Neural cell (in vitro differentiated cells): ENCODE measurements around the gene PIK3R4. TPM values are rescaled to one million over a fixed set of nuclear protein-coding genes. Genes with fewer than 3 reads are reported as not detected.

Source experiments
- H2AFZ ChIP-seq: fragments of 200-600, 300-800 bp; sonication (generic), shearing (Covaris generic); 2 replicates; pipeline ENCODE4 v1.6.0; 2014; ENCODE audit warnings: low read depth, mild to moderate bottlenecking, antibody characterized with exemption, low read length, moderate library complexity
- H3F3A ChIP-seq: fragments of 200-600 bp; shearing (Covaris generic); 2 replicates; pipeline ENCODE4 v1.6.1; 2016; ENCODE audit warnings: mild to moderate bottlenecking, moderate library complexity, mixed read lengths, antibody characterized with exemption, low read length; ENCODE audit not compliant: insufficient read depth, poor library complexity, severe bottlenecking
- H3K27ac ChIP-seq: fragments of 200-600, 300-800 bp; sonication (generic), shearing (Covaris generic); 2 replicates; pipeline ENCODE4 v1.5.1; 2014; ENCODE audit warnings: mild to moderate bottlenecking, low read length, moderate library complexity
- H3K27me3 ChIP-seq: fragments of 300-800, 200-600 bp; sonication (generic), shearing (Covaris generic); 2 replicates; pipeline ENCODE4 v1.6.0; 2014; ENCODE audit warnings: mild to moderate bottlenecking, low read depth, low read length, moderate library complexity; ENCODE audit not compliant: insufficient read depth
- H3K36me3 ChIP-seq: fragments of 300-800, 200-600 bp; sonication (generic), shearing (Covaris generic); 2 replicates; pipeline ENCODE4 v1.5.1; 2014; ENCODE audit warnings: mild to moderate bottlenecking, antibody characterized with exemption, low read length, moderate library complexity; ENCODE audit not compliant: insufficient read depth
- H3K4me2 ChIP-seq: fragments of 300-800, 200-600 bp; sonication (generic), shearing (Covaris generic); 2 replicates; pipeline ENCODE4 v1.6.0; 2014; ENCODE audit warnings: mild to moderate bottlenecking, low read length
- H3K4me3 ChIP-seq: fragments of 300-800, 200-600 bp; sonication (generic), shearing (Covaris generic); 2 replicates; pipeline ENCODE4 v1.5.1; 2014; ENCODE audit warnings: mild to moderate bottlenecking, low read length, moderate library complexity
- H3K79me2 ChIP-seq: fragments of 200-600 bp; shearing (Covaris generic); replicated peaks from 2 replicates; pipeline ENCODE4 v1.6.0; 2014; ENCODE audit warnings: mild to moderate bottlenecking, low read length, moderate library complexity; ENCODE audit not compliant: insufficient read depth
- H3K9ac ChIP-seq: fragments of 300-800, 200-600 bp; sonication (generic), shearing (Covaris generic); 2 replicates; pipeline ENCODE4 v1.6.1; 2016; ENCODE audit warnings: mild to moderate bottlenecking, low read length, mixed read lengths
- H3K9me2 ChIP-seq: fragments of 200-600 bp; shearing (Covaris generic); 2 replicates; pipeline ENCODE4 v1.6.1; 2016; ENCODE audit warnings: mild to moderate bottlenecking, low read length, mixed read lengths; ENCODE audit not compliant: insufficient read depth
- H3K9me3 ChIP-seq: fragments of 200-600, 300-800 bp; sonication (generic), shearing (Covaris generic); 2 replicates; pipeline ENCODE4 v1.6.1; 2016; ENCODE audit warnings: mild to moderate bottlenecking, mixed run types, low read length, moderate library complexity, mixed read lengths
- H4K20me1 ChIP-seq: fragments of 200-600 bp; shearing (Covaris generic); 2 replicates; pipeline ENCODE4 v1.6.1; 2016; ENCODE audit warnings: mild to moderate bottlenecking, mixed run types; ENCODE audit not compliant: insufficient read depth
- EP300 ChIP-seq: fragments of 450-650 bp; conservative IDR thresholded peaks from 2 replicates; pipeline ENCODE4 v1.6.1; 2014; ENCODE audit warnings: antibody characterized with exemption, mild to moderate bottlenecking, moderate library complexity; ENCODE audit not compliant: poor library complexity, severe bottlenecking
- EZH2 ChIP-seq: fragments of 200-600, 300-800 bp; shearing (Covaris generic), sonication (generic); IDR thresholded peaks from 2 replicates; pipeline ENCODE4 v1.6.1; 2014; ENCODE audit warnings: antibody characterized with exemption, low read length, borderline replicate concordance, mild to moderate bottlenecking; ENCODE audit not compliant: insufficient read depth, poor library complexity, severe bottlenecking
- MXI1 ChIP-seq: fragments of 450-650 bp; conservative IDR thresholded peaks from 2 replicates; pipeline ENCODE4 v1.6.1; 2014; ENCODE audit warnings: antibody characterized with exemption, mild to moderate bottlenecking; ENCODE audit not compliant: poor library complexity, severe bottlenecking
- POLR2AphosphoS5 ChIP-seq: IDR thresholded peaks from 2 replicates; pipeline ENCODE4 v1.6.1; 2012
- RAD21 ChIP-seq: fragments of 450-650 bp; conservative IDR thresholded peaks from 2 replicates; pipeline ENCODE4 v1.6.1; 2014; ENCODE audit warnings: antibody characterized with exemption, mild to moderate bottlenecking, moderate library complexity
- SMC3 ChIP-seq: fragments of 450-650 bp; conservative IDR thresholded peaks from 2 replicates; pipeline ENCODE4 v1.6.1; 2014; ENCODE audit warnings: antibody characterized with exemption, mild to moderate bottlenecking, moderate library complexity; ENCODE audit not compliant: poor library complexity
- TAF1 ChIP-seq: IDR thresholded peaks from 2 replicates; pipeline ENCODE4 v1.6.1; 2012; ENCODE audit warnings: low read depth
- polyA plus RNA-seq: library from polyadenylated mRNA; depleted of rRNA; stranded (reverse); fragments of >200 nt; gene quantifications from 2 replicates; pipeline ENCODE4 v1.2.3, GENCODE V29; 2014
- TF ChIP-seq, protein P1 (sequence below): fragments of 450-650 bp; IDR thresholded peaks from 2 replicates; pipeline ENCODE4 v1.5.1; 2014; ENCODE audit warnings: antibody characterized with exemption, mild to moderate bottlenecking, moderate library complexity; ENCODE audit not compliant: poor library complexity, severe bottlenecking
- TF ChIP-seq, protein P2 (sequence below): IDR thresholded peaks from 2 replicates; pipeline ENCODE4 v1.6.1; 2012; ENCODE audit warnings: borderline replicate concordance

PIK3R4 gene
- polyA plus RNA-seq, 1 donor from 2014 or later, result 18.3 TPM

DNA sequence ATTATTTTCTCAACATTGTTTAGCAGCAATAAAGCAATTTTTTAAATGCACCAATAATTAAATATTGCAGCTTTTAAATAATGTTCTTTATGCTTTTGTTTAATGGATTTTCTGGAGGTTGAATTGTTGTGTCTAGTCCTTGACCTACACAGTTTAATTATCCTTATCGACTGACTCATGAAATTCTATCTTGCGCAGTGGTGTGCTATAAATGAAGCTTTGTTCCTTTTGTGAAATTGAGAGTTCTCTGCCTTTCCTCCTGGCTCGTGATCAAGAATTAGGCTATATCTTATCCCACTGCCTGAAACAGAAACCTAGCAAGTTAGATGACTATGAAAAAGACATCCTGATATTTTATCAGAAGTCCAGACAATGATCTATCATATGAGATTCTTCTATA is 37.0 kb upstream of the PIK3R4 start:
- Histone ChIP-seq H3F3A (no peaks in the 10 kb centered on the region), H3K4me3 (no peak overlapping the region), H3K4me2 (no peak overlapping the region), H3K27ac (no peak overlapping the region), H3K9ac (no peak overlapping the region), H4K20me1 (no peaks in the 10 kb centered on the region), H3K9me3 (no peaks in the 10 kb centered on the region), H3K9me2 (no peaks in the 10 kb centered on the region), H3K36me3 (no peaks in the 10 kb centered on the region), H2AFZ (no peak overlapping the region), H3K27me3 (no peaks in the 10 kb centered on the region), H3K79me2 (no peaks in the 10 kb centered on the region)
- TF ChIP-seq POLR2AphosphoS5, result no peak
- TF ChIP-seq SMC3, result no peak
- no peak for TF ChIP-seq EP300

DNA sequence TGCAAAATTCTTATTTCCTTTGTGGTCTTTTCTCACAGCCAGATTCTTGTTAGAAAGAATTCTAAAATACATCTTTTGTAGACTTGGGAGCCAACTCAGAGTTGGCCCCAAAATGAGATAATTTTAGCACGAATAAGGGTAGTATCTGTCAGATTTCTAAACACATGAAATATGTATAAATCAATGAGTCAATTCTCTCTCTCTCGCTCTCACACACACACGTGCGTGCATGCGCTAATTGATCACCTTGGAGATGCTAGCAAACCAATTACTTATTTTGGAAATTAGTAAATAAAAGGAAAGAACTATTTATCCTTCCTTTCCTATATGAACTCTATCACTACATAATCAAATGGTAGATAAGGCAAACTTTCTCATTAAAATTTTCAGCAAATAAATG is 32.9 kb upstream of the PIK3R4 start:
- no peak overlapping the region for H3K4me2 ChIP-seq
- H3K36me3 ChIP-seq, result no peaks in the 10 kb centered on the region
- H3K27me3 ChIP-seq, result no peaks in the 10 kb centered on the region
- H4K20me1 ChIP-seq, result no peaks in the 10 kb centered on the region
- H3K4me3 ChIP-seq, result no peak overlapping the region
- H3K9ac ChIP-seq, result no peak overlapping the region
- no peaks in the 10 kb centered on the region for H3F3A ChIP-seq
- no peak for TF ChIP-seq POLR2AphosphoS5
- TF ChIP-seq SMC3, result no peak
- TF ChIP-seq, protein P1, sequence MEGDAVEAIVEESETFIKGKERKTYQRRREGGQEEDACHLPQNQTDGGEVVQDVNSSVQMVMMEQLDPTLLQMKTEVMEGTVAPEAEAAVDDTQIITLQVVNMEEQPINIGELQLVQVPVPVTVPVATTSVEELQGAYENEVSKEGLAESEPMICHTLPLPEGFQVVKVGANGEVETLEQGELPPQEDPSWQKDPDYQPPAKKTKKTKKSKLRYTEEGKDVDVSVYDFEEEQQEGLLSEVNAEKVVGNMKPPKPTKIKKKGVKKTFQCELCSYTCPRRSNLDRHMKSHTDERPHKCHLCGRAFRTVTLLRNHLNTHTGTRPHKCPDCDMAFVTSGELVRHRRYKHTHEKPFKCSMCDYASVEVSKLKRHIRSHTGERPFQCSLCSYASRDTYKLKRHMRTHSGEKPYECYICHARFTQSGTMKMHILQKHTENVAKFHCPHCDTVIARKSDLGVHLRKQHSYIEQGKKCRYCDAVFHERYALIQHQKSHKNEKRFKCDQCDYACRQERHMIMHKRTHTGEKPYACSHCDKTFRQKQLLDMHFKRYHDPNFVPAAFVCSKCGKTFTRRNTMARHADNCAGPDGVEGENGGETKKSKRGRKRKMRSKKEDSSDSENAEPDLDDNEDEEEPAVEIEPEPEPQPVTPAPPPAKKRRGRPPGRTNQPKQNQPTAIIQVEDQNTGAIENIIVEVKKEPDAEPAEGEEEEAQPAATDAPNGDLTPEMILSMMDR, result no peak
- TF ChIP-seq RAD21, result no peak
- no peak for TF ChIP-seq EP300
- TF ChIP-seq, protein P2, sequence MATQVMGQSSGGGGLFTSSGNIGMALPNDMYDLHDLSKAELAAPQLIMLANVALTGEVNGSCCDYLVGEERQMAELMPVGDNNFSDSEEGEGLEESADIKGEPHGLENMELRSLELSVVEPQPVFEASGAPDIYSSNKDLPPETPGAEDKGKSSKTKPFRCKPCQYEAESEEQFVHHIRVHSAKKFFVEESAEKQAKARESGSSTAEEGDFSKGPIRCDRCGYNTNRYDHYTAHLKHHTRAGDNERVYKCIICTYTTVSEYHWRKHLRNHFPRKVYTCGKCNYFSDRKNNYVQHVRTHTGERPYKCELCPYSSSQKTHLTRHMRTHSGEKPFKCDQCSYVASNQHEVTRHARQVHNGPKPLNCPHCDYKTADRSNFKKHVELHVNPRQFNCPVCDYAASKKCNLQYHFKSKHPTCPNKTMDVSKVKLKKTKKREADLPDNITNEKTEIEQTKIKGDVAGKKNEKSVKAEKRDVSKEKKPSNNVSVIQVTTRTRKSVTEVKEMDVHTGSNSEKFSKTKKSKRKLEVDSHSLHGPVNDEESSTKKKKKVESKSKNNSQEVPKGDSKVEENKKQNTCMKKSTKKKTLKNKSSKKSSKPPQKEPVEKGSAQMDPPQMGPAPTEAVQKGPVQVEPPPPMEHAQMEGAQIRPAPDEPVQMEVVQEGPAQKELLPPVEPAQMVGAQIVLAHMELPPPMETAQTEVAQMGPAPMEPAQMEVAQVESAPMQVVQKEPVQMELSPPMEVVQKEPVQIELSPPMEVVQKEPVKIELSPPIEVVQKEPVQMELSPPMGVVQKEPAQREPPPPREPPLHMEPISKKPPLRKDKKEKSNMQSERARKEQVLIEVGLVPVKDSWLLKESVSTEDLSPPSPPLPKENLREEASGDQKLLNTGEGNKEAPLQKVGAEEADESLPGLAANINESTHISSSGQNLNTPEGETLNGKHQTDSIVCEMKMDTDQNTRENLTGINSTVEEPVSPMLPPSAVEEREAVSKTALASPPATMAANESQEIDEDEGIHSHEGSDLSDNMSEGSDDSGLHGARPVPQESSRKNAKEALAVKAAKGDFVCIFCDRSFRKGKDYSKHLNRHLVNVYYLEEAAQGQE, result no peak
- TF ChIP-seq MXI1, result no peak
- no peak for TF ChIP-seq EZH2
- no peak for TF ChIP-seq TAF1
- H2AFZ ChIP-seq, result no peak overlapping the region
- H3K79me2 ChIP-seq, result no peaks in the 10 kb centered on the region
- no peaks in the 10 kb centered on the region for H3K9me3 ChIP-seq
- no peaks in the 10 kb centered on the region for H3K9me2 ChIP-seq
- H3K27ac ChIP-seq, result no peak overlapping the region

DNA sequence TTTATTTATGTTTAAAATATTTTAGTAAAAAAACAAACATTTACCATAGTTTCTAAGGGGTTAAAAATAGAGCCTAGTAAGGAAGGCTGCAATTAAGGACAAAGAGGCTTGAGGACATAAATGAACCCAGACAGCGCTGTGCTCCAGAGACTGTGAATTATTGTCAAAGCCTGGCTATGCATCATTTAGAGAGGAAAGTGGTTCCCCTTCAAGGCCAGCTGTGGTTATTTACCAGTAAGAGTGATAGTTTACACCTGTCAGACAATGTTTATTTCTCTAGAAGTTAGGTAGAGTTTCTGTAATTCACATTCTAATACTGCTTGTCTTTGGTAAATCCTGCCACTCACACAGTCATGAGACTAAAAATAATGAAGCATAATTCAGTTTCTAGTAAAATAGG is 32.4 kb upstream of the PIK3R4 start:
- H3K27ac ChIP-seq, result no peak overlapping the region
- H3K9ac ChIP-seq, result no peak overlapping the region
- H3K27me3 ChIP-seq, result no peaks in the 10 kb centered on the region
- no peaks in the 10 kb centered on the region for H3K36me3 ChIP-seq
- H3K4me3 ChIP-seq, result no peak overlapping the region
- no peak overlapping the region for H3K4me2 ChIP-seq
- H3K9me2 ChIP-seq, result no peaks in the 10 kb centered on the region
- no peaks in the 10 kb centered on the region for H4K20me1 ChIP-seq
- TF ChIP-seq MXI1, result no peak
- H3K79me2 ChIP-seq, result no peaks in the 10 kb centered on the region
- H3K9me3 ChIP-seq, result no peaks in the 10 kb centered on the region
- H3F3A ChIP-seq, result no peaks in the 10 kb centered on the region
- no peak overlapping the region for H2AFZ ChIP-seq
